ENCODE measurements around the gene SYTL3.
"Not testable (repeated sequence)": the region's sequence is repeated elsewhere in the genome, so short reads cannot be mapped to it uniquely, and the experiment has no call there.

Gene SYTL3

DNA sequence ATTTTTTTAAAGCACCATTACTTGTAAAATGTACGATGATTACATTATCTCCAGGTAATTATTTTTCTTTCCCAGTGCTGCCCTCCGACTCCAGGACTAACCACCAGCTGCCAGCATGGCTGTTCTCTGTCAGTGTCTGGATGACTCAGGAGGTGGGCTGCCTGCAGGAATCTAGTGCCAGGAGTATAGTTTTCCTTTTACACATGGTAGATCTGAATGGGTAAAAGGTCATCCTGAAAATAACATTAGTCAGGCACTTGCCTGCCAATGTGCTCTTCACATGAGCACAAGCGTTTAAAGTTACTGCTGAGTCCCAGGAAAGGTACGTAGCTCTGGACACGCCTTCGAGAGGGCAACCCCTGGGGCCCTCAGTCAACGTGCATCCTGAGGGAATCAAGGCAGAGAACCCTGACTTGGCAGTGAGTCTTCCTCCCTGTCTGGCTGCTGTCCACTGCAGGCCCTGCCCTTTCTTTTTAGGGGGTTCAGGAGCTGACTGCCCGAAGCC is 7.7 kb upstream of the SYTL3 start:
- no peak for DNase-seq

DNA sequence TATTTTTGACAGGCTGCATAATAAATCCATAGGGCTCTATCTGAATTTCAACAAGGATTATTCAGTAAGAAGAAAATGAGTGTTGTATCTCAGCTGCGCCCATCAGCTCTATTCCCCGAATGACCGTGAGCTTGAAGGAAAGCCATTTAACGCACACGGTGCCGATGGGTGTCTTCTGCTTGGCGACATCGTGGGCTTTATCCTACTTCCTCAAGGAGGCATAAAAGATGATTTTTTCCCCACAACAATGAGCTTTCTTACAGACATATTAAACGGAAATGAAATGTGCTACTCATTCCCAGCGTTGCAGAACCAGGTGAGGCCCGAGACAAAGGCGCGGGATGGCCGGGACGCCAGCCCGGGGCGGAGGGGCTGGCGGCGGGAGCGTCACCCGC is 6.0 kb upstream of the SYTL3 start:
- no peak for DNase-seq

DNA sequence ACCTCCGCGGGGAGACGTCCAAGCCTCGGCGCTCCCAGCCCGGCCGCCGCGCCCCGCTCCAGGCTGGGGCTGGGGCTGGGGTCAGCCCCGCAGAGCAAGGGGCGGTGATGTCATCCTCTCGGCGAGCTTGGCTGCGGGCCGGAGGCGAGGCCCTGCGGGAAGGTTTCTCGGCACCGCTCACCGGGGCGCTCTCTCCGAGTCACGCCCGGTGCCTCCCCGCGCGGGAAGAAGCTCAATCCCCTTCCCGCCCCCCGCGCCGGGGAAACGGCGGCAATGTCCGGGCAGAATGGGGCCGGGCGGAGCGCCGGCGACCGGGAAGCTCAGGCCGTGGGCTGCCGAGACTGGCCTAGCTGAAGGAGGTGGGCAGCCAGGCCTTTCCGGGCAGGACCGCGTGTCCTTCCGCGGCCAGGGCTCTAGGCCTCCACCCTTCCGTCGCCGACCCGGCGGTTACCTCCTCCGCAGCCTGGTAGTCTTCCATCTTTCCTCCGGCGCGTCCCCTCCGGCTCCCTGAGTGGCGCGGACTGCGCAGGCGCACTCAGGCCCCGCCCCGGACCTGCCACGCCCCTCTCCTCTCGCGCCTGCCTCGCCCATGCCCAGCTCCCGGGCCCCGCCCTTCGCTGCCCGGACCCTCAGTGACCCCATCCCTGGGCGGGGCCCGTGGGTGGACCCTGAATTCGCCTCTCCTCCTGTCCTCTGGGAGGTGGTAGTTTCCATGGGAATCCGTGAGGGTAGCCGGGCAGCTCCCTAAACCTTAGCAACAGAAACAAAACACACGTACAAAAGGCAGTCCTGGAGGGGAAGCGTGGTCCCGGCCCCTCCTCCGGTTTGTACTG is 5.4 kb upstream of the SYTL3 start, which contains the start of gene DYNLT1:
TSS of gene DYNLT1 (minus strand) at position 513 of the 833 bp plus-strand sequence. CDS start at position 478, 35 bp downstream.
- DNase-seq = peak; percentile 66 to 78

DNA sequence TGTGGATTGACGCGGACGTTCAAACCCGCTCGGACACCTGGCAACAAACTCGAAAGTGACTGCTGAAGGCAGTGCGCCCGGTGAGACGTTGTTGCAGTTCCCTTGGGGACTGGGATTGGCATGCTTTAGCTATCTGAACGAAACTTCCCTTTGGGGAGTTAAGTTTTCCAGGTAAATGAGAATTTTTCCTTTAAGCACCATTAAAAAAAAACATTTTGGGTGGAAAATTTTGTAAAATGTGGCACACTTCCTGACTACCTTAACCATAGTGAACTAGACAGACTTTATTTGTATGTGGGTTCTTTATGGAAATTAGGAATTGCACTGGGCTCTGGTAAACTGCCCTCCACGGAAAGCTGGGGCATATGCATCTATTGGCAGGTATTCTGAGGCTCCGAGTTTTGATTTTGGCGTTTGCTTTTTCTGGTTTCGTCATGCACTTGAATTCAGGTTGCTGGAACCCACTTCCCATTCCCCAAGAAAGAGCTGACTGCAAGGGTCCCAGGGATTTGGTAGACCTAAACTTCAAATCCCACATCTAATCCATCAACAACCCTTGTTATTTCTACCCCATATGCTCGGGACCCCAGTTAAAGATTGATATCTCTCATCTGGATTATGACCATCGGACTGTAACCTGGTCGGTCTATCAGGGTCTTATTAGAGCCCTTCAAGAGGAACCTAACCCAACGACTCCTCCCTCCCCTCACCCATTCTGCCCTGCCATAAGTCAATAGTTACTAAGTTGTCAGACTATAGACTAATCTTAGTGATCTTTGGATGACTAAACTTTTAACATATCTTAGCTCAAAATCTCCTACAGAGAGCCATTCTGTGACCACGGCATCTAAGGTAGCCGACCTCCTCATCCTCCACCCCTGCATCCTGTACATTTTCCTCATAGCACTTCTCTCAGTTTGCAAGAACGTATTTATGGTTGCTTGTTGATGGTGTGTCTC is 4.5 kb upstream of the SYTL3 start:
- DNase-seq = no peak

DNA sequence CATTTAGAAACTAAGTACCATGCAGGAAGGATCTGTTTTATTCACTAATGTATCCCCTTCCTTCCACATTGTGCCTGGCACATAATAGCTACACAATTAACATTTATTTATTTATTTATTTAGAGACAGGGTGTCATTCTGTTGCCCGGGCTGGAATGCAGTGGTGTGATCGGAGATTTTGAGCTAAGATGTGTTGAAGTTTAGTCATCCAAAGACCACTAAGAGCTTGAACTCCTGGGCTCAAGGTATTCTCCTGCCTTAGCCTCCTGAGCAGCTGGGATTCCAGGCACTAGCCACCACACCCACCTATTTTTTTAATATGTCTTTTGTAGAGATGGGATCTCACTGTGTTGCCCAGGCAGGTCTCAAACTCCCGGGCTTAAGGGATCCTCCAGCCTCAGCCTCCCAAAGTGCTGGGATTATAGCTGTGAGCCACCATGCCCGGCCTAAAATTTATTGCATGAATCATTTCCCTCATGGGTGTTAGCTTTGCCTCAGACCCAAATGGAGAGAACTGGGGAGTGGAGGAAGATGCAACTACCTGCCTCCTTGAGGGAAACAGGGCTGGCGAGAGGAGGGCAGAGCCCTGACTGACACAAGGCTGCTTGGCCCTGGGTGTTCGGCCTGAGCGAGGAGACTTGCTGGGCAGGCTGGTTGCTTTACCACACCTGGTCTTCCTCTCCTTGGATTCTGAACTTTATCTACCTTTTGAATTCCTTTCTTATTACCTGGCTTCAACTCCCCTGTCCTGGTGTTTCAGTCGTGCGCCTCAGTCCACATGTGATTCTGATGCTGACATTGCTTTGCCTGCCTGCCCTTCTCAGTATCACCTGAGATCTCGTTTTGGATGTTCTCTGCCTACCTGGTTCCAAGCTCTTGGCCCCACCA is 3.6 kb upstream of the SYTL3 start:
- DNase-seq = no peak

DNA sequence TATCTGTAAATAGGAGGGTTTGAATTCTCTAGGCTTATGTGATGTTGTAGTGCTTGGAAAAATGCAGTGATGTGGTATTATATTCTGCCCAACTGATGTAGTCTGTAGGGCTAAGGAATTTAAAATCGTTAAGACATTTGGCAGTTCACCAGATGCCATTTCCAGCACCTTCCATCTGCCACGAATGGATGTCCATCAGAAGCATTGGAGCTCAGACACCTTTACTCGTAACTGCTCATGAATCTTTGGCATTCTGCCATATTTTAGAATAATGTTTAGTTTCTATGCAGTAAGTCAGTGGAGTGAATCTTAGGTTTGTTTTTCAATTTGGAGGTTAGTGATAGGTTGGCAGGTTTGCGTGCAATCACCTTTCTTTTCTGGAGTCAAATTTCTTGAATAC is 2.4 kb upstream of the SYTL3 start:
- DNase-seq = no peak

DNA sequence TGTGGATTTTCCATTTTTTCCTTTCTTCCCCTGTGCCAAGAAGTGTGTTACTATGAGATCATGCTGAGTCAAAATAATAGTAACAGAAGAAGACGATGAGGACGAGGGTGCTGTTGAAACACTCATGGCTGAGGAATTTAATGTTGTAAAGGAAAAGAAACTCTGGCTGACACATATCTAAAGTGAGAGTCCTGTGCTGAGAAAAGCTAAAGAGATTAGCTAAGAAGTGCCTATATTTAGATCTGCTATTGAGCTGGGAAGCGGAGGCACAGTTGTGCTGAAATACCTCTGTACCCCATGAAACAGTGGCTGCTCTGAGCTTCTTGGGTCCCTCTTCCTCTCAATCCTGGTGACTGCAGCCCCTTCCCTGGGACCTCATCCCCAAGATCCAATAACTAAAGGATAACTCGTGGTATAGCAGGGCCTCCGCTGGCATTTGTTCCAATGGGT is 1.1 kb upstream of the SYTL3 start:
- DNase-seq = no peak

DNA sequence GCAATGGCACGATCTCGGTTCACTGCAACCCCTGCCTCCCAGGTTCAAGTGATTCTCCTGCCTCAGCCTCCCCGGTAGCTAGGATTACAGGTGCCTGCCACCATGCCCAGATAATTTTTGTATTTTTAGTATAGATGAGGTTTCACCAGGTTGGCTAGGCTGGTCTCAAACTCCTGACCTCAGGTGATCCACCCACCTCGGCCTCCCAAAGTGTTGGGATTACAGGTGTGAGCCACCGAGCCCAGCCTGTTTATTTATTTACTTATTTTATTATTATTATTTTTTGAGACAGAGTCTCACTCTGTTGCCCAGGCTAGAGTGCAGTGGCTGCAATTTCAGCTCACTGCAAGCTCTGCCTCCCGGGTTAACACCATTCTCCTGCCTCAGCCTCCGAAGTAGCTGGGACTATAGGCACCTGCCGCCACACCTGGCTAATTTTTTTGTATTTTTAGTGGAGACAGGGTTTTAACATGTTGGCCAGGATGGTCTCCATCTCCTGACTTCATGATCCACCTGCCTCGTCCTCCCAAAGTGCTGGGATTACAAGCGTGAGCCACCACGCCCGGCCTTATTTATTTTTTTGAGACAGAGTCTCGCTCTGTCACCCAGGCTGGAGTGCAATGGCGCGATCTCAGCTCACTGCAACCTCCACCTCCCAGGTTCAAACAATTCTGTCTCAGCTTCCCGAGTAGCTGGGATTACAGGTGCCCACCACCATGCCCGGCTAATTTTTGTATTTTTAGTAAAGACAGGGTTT is 2.3 kb downstream of the SYTL3 start:
- DNase-seq = not testable (repeated sequence)

DNA sequence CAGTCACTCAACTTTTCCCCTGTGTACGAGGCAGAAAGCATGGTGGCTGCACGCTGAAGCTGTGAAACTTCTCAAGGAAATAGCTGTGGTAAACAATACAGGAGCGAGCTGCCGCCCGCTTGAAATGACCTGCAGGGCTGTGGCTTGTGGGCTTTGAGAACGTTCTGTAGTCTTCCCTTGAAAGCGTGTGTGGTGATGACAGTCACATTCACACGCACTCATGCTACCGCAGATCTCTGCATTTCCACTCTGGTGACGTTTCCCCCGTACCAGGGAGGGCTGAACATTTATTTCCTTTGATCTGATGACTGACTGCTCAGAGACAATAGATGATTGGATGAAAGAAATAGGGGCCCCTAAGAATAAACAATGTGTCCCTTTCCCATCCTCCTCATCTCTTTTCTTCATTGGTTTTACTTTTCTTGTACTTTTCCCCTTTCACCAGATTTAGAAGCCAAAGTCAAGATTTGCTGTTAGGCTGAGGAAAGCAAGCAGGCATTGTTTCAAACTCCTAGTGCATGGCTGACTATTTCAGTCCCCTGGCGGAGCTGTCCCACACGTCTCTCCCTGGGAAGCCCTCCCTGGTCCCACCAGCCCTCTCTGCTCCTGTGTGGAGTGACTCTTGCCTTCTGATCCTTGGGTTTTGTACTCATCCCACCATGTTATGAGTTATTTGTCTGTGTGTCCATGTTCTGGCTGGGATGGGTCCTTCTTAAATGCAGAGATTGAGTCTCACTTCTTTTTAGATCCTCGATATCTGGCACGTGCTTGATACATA is 3.9 kb downstream of the SYTL3 start:
- DNase-seq = peak in 1 of 2 experiments; percentile 22

DNA sequence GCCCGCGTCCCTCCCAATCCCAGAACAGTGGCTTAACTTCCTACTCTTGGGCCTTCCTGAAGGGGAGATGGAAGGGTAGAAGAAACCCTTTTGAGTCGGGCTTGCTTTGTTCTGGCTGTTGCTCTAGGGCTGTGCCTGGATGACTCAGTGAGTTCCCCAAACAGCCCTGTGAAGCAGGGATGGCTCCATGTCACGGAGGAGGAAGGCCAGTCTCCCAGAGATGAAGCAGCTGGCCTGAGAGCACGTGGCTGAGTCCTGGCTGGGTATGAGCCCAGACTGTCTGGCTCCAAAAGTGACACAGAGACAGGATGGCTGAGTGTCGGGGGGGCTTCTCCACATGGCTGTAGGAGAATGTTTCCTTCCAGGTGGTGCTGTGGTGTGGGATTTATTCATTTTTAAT is 4.6 kb downstream of the SYTL3 start:
- DNase-seq = peak; percentile 29 to 49

DNA sequence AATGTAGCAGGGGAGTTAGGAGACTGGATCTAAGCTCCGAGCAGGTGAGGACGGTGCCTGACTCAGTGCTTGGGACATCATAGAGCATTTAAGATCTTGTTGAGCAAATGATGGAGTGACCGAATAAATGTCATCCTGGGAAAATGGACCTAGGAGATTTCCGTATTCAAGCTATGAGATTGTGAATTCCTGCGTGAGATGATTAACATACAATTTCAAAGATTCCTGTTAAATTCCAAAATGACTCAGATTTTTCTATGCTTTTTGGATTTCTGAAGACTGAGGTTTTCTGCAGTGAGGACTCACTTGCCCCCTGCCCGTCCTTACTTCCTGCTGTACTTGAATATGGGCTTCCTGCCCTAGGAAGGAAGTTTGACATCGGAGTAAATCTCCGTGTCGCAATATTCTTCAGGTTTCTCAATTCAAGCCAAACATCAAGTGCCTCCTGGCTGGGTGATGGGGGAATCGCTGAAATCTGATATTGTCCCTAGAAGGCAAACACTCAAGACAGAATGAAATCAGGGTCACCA is 5.2 kb downstream of the SYTL3 start:
- peak; percentile 81 to 83 for DNase-seq

DNA sequence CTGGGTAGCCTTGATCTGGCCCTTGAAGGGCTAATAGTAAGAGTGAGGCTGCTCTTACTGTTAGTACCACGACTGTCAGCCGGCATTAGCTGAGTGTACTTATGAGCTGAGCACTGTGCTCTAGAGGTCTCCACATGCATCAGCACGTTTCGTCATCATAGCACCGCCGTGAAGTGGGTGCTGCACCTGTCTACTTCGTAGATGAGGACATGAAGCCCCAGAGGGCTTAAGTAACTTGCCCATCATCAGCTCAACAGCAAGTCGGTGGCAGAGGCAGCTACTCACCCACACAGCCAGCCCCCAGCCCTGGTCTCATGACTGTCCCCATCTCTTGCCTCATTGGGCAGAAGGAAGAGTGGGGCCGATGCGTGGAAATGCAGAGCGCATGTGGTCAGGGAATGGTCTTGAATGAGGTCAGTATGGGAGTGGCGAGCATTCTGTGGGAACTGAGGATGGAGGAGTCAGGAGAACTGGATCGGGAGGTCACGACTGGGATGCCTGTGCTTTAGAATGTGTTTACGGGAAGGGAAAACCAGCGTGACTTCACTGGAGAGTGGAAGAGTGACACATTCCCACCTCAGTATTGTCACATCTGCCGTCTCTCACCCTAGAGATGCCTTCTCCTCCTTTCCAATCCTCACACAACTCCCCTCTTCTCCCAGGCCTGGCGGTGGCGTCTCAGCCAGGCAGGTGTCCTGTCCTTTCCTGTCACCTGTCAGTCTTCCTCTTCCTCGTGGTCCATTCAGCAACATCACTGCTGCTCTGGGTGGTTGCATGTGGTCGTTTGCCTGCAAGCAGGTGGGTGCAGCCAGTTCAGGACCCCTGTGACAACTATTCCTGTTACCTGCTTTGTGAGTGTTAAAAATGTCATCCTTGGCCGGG is 6.0 kb downstream of the SYTL3 start:
- no peak for DNase-seq

DNA sequence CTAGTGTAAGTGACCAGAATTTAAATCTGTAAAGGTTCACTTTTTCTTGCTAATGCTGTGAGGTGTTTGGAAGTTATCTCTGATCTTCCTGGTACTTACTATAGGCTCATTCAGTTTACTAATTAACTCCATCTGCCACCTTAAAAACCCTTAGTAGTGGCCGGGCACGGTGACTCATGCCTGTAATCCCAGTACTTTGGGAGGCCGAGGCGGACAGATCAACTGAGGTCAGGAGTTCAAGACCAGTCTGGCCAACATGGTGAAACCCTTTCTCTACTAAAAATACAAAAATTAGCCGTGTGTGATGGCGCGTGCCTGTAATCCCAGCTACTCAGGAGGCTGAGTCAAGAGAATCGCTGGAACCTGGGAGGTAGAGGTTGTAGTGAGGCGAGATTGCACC is 7.1 kb downstream of the SYTL3 start:
- not testable (repeated sequence) for DNase-seq

DNA sequence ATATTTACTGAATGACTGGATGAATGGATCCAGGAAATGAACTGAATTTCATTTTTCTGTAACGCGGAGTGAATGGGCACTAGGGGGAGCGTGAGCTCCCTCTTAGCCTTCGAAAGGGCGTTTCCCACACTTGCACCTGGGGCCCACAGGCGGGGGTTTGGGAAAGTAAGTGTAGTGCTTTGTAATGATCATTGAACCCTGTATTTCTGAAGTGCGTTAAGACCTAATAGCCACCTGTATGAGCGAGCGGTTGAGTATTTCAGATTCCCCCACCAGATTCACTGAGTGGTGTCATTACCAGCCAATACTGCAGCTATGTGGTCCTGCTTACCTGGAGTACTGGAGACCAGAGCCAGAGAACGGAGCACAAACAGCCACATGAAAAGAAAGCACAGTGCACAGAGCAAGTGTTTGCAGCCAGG is 10.5 kb downstream of the SYTL3 start:
- peak; percentile 34 to 47 for DNase-seq

DNA sequence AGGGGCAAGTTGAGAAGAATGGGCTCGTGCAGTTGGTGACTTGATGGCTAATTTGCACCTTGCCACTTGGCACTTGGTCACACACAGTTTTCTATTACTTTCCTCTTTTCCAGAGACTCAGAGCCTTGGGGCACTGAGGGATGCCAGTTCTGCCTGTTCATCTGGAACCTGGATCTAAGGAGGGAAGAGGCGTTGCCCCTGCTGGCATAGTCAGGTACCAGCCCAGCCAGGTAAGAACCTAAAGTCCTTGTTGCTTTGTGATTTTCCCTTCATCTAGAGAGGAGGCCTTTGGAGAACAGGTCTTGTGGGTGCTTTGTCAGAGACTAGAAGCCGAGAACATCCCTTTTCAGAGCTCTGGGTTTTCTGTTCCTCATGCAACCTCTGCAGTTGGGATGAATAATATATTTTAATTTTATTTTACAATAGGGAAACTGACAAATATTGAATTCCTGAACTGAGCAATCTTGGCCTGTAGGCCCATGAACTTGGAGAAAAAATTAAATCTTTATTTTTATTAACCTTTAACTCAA is 11.4 kb downstream of the SYTL3 start:
- DNase-seq = no peak

DNA sequence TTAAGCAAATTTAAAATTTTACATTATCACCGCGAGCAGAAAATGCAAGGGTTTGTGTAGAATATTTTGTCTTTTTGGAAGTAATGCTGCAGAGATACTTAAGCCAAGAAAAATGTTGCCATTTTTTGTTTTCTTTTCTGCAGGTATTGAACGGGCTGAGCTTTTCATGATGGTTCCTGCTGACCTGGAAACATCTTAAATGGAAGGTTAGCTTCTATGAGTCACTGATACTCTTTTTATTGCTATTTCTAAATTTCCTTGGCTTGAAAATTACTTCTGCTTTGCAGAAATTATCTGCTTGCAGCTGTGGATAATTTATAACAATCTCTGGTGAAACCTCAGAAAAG is 12.7 kb downstream of the SYTL3 start:
- DNase-seq = no peak

DNA sequence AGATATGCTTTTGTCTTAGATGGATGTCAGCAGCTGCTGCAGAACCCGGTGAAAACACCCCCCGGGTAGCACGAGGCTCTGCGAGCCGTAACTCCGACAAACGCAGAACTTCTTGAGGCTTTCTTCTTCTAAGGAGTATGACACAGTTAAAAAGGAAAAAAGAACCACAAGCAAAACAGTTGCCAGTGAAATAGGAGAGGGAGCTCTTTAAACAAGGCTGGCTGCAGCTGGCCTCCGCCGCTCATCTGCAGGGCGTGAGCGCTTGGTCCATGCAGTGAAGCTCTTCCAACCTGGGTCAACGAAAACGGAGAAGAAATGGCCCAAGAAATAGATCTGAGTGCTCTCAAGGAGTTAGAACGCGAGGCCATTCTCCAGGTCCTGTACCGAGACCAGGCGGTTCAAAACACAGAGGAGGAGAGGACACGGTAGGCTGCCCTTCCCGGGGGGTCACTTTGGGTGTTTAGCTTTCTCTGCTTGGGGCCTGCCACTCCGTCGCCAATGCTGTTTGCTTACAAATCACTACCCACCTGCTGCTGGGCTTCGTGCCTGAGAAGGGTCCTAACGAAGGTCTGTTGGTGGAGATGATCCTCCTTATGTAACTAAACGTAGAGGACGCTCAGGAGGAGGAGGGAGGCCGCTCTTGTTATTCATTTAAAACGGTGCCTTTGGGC is 13.2 kb downstream of the SYTL3 start:
- peak in 1 of 2 experiments; percentile 13 for DNase-seq

DNA sequence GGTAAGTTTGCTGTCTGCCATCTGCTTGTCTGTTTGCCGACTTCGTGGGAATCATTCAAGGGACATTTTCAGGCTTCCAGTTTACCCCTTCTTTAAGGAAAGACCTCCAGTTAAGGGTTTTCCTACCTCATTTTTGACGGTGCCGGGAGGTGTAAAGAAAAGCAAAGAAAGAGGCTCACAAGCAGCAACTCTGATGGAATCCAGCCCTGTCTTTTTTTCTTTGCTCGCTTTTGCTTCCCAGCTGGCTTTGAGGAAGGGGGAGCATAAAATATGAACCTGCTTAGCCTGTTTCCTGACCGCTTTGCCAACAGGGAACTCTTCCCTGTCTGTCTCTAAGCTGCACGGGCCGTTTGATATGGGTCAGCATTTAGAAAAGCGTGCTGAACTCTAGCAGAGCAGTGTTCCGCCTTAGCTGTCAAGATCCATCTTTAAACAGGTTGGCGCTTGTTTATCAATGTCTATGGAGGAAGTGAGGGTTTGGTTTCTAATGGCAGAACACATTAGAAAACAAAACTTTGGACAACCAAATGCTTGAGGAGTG is 13.8 kb downstream of the SYTL3 start:
- no peak for DNase-seq
